Common myeloid progenitor, CD34-positive (primary cell): Measurements from ENCODE around the gene ACAP1.

ENCODE experiments used
- CTCF ChIA-PET: fragments of 350-600 bp; sonication (Branson Sonifier 250); formaldehyde crosslinking; loops from one replicate; lab custom pipeline; 2021; ENCODE audit warnings: antibody characterized with exemption; lab: Charles Lee
- POLR2A ChIA-PET: fragments of 350-600 bp; sonication (Branson Sonifier 250); formaldehyde crosslinking; loops from one replicate; lab custom pipeline; 2021; ENCODE audit warnings: antibody characterized with exemption; lab: Charles Lee
- DNase-seq, 3 donors: peaks; one replicate each; pipeline versions ENCODE4 v3.0.0 to v3.0.0-alpha.2; 2013
- H3K27ac ChIP-seq, 2 experiments: 1 replicate in 1 of 2; 2 replicates in 1 of 2; pipeline ENCODE4 v1.7.0; 2013; ENCODE audit warnings: inconsistent platforms in 2 of 2, low read length in 2 of 2, mild to moderate bottlenecking in 2 of 2, low read depth in 1 of 2, moderate library complexity in 1 of 2; ENCODE audit not compliant: severe bottlenecking in 2 of 2, insufficient read depth in 1 of 2, poor library complexity in 1 of 2
- H3K27me3 ChIP-seq, 5 experiments: replicated peaks in 2 of 5; 1 replicate in 3 of 5; 2 replicates in 2 of 5; pipeline versions ENCODE4 v1.6.1 to v1.7.0; 2013; ENCODE audit warnings: low read length in 4 of 5, mild to moderate bottlenecking in 2 of 5, moderate library complexity in 2 of 5, inconsistent platforms in 1 of 5; ENCODE audit not compliant: insufficient read depth in 5 of 5, control insufficient read depth in 4 of 5
- H3K36me3 ChIP-seq, 4 experiments: 1 replicate in 2 of 4; 2 replicates in 2 of 4; pipeline versions ENCODE4 v1.6.1 to v1.7.0; 2013; ENCODE audit warnings: low read length in 3 of 4, control low read depth in 1 of 4, mild to moderate bottlenecking in 1 of 4; ENCODE audit not compliant: control insufficient read depth in 4 of 4, insufficient read depth in 4 of 4
- H3K4me1 ChIP-seq, 4 experiments: 1 replicate in 3 of 4; 2 replicates in 1 of 4; pipeline versions ENCODE4 v1.6.1 to v1.7.1; 2013; ENCODE audit warnings: low read length in 3 of 4, mild to moderate bottlenecking in 3 of 4, control low read depth in 1 of 4, inconsistent platforms in 1 of 4, moderate library complexity in 1 of 4; ENCODE audit not compliant: control insufficient read depth in 4 of 4, insufficient read depth in 4 of 4; ENCODE audit errors: control extremely low read depth in 1 of 4
- H3K4me3 ChIP-seq, 7 experiments: 1 replicate in 4 of 7; 2 replicates in 3 of 7; pipeline versions ENCODE4 v1.5.1 to v1.7.0; 2013; ENCODE audit warnings: mild to moderate bottlenecking in 7 of 7, low read length in 6 of 7, moderate library complexity in 6 of 7, inconsistent platforms in 2 of 7, low read depth in 2 of 7, control low read depth in 1 of 7; ENCODE audit not compliant: insufficient read depth in 4 of 7, control insufficient read depth in 1 of 7; ENCODE audit errors: extremely low read depth in 1 of 7
- H3K9me3 ChIP-seq, 5 experiments: 1 replicate in 4 of 5; 2 replicates in 1 of 5; pipeline versions ENCODE4 v1.6.1 to v1.7.1; 2013; ENCODE audit warnings: low read length in 4 of 5, mild to moderate bottlenecking in 2 of 5, inconsistent platforms in 1 of 5, low read depth in 1 of 5, moderate library complexity in 1 of 5; ENCODE audit not compliant: control insufficient read depth in 4 of 5, insufficient read depth in 2 of 5; ENCODE audit errors: control extremely low read depth in 1 of 5
- WGBS: methylation state at CpG from one replicate; pipeline ENCODE4 v1.1.5; 2013; ENCODE audit not compliant: insufficient coverage; 5-methylcytosine and 5-hydroxymethylcytosine counted together

ACAP1 gene

GRCh38 chr17:7304179-7304578, 32.1 kb upstream of the ACAP1 start:
- no peak for DNase-seq
- peaks cover 1 to 11% (median 4%) of the 10 kb centered on the region in 4 experiments for H3K4me1 ChIP-seq
- CTCF ChIA-PET = interaction anchor here (1.4 to 2.9 kb wide), 2 partner anchors 8 to 43 kb away, joined by 3 to 17 read pairs; no protein-coding TSS in a partner anchor
- 96% methylated on average over 3 of the region's 7 CpGs for WGBS
- H3K27me3 ChIP-seq = no peaks in the 10 kb centered on the region
- H3K4me3 ChIP-seq = no peak overlapping the region
- H3K9me3 ChIP-seq = no peaks in the 10 kb centered on the region
- H3K27ac ChIP-seq = no peak overlapping the region
- H3K36me3 ChIP-seq = peaks cover 0 to 4% (median 0%) of the 10 kb centered on the region in 4 experiments
- POLR2A ChIA-PET = interaction anchor here (0.7 kb wide), 2 partner anchors 33 to 83 kb away, joined by 3 to 4 read pairs; no protein-coding TSS in a partner anchor

GRCh38 chr17:7306911-7307685, 29.2 kb upstream of the ACAP1 start, which contains the start of gene EIF5A:
Gene EIF5A (plus strand): TSS chr17:7307628. CDS start chr17:7309636, 2,008 bp downstream.
- POLR2A ChIA-PET = no interaction called here

GRCh38 chr17:7307686-7308624, 28.4 kb upstream of the ACAP1 start:
- CTCF ChIA-PET = interaction anchor here (1.1 to 2.4 kb wide), 3 partner anchors 20 to 28 kb away, joined by 3 to 13 read pairs (median 4); partner anchors contain the start of genes ACAP1 and NEURL4
- DNase-seq = peak; percentile 49 to 58 (median 54)
- under 1% methylated on average over 94 of the region's 104 CpGs for WGBS
- Histone ChIP-seq H3K36me3 (peaks cover 15 to 40% (median 29%) of the 10 kb centered on the region in 4 experiments), H3K9me3 (no peaks in the 10 kb centered on the region), H3K4me3 (peak overlapping the region; percentile 67 to 99 (median 87)), H3K27me3 (no peaks in the 10 kb centered on the region), H3K4me1 (peaks cover 9 to 27% (median 21%) of the 10 kb centered on the region in 4 experiments), H3K27ac (peak overlapping the region; percentile 85 to 96)
- POLR2A ChIA-PET = interaction anchor here (0.6 to 2.0 kb wide), 2 partner anchors 11 to 22 kb away, joined by 3 to 4 read pairs; partner anchors contain the start of gene NEURL4

More at GRCh38 chr17:7306911-7307685, 29.2 kb upstream of the ACAP1 start, which contains the start of gene EIF5A:
- WGBS = 0% methylated on average over 52 of the region's 64 CpGs
- Histone ChIP-seq H3K36me3 (peaks cover 15 to 31% (median 23%) of the 10 kb centered on the region in 4 experiments), H3K27me3 (no peaks in the 10 kb centered on the region), H3K4me1 (peaks cover 9 to 27% (median 20%) of the 10 kb centered on the region in 4 experiments), H3K4me3 (peak within 1 kb of the TSS; percentile 67 to 99 (median 87)), H3K9me3 (no peaks in the 10 kb centered on the region), H3K27ac (peak within 1 kb of the TSS; percentile 85 to 96)
- peak; percentile 100 for DNase-seq
- CTCF ChIA-PET = interaction anchor here (2.9 kb wide), 1 partner anchor 11 kb away, joined by 17 read pairs; no protein-coding TSS in a partner anchor

GRCh38 chr17:7308625-7309433, 27.5 kb upstream of the ACAP1 start:
- no peaks in the 10 kb centered on the region for H3K9me3 ChIP-seq
- H3K27me3 ChIP-seq = no peaks in the 10 kb centered on the region
- 0% methylated on average over 6 of the region's 14 CpGs for WGBS
- H3K27ac ChIP-seq = peak overlapping the region; percentile 85 to 96
- ChIA-PET CTCF (interaction anchor here (1.0 to 2.4 kb wide), 5 partner anchors 11 to 28 kb away, joined by 3 to 13 read pairs (median 3); partner anchors contain the start of genes ACAP1 and NEURL4), POLR2A (interaction anchor here (0.6 to 2.0 kb wide), 2 partner anchors 21 to 224 kb away, joined by 3 to 4 read pairs; partner anchors contain the start of gene NEURL4)
- peaks cover 17 to 47% (median 35%) of the 10 kb centered on the region in 4 experiments for H3K36me3 ChIP-seq
- H3K4me1 ChIP-seq = peaks cover 11 to 34% (median 22%) of the 10 kb centered on the region in 4 experiments
- DNase-seq = peak; percentile 95 to 99 (median 99)
- peak overlapping the region; percentile 67 to 99 (median 87) for H3K4me3 ChIP-seq

- DNase-seq = no peak
- ChIA-PET CTCF (interaction anchor here (1.0 to 2.4 kb wide), 6 partner anchors 11 to 29 kb away, joined by 3 to 13 read pairs (median 4); partner anchors contain the start of genes ACAP1 and NEURL4), POLR2A (interaction anchor here (0.6 to 2.0 kb wide), 2 partner anchors 20 to 225 kb away, joined by 3 to 4 read pairs; partner anchors contain the start of gene NEURL4)
- Histone ChIP-seq H3K27me3 (no peaks in the 10 kb centered on the region), H3K27ac (peak overlapping the region in 1 of 2 experiments; percentile 96), H3K36me3 (peaks cover 17 to 50% (median 39%) of the 10 kb centered on the region in 4 experiments), H3K9me3 (no peaks in the 10 kb centered on the region), H3K4me1 (peaks cover 16 to 42% (median 29%) of the 10 kb centered on the region in 4 experiments), H3K4me3 (peak overlapping the region in 5 of 7 experiments; percentile 43 to 99 (median 87))
- 95% methylated on average over 12 of the region's 12 CpGs for WGBS
Observed at GRCh38 chr17:7309628-7310027, 26.7 kb upstream of the ACAP1 start.
